Stimulated activated memory B cell treated with anti-CD40 and anti-IgM and Interleukin-4, amounts not matched to agents 10 μg/mL and 1 μg/mL and 100 μg/mL, for 72 hours (primary cell): ENCODE data around the gene SMCR8.
"Not testable (repeated sequence)": the region's sequence is repeated elsewhere in the genome, so short reads cannot be mapped to it uniquely, and the experiment has no call there.

Source experiments
- ATAC-seq: fragments of 150-1000 bp; cut with Tn5 transposase; 2 replicates; pipeline ENCODE4 v1.10.0; 2021
- H3K27ac Mint-ChIP-seq: one replicate; pipeline ENCODE4 v1.8.0; 2022; ENCODE audit warnings: mild to moderate bottlenecking, mixed read lengths
- H3K27me3 Mint-ChIP-seq: one replicate; pipeline ENCODE4 v1.8.0; 2022; ENCODE audit warnings: mixed read lengths
- H3K36me3 Mint-ChIP-seq: one replicate; pipeline ENCODE4 v1.8.0; 2022; ENCODE audit warnings: mixed read lengths
- H3K4me1 Mint-ChIP-seq: one replicate; pipeline ENCODE4 v1.8.0; 2022; ENCODE audit warnings: mixed read lengths
- H3K4me3 Mint-ChIP-seq: one replicate; pipeline ENCODE4 v1.8.0; 2022; ENCODE audit warnings: mild to moderate bottlenecking, moderate library complexity, mixed read lengths
- H3K9me3 Mint-ChIP-seq: one replicate; pipeline ENCODE4 v1.8.0; 2022; ENCODE audit warnings: mixed read lengths

SMCR8 gene

GRCh38 chr17:18363101-18364049 is 48.3 kb downstream of the SMCR8 start, which contains the start of gene SHMT1:
Gene SHMT1 (minus strand): TSS chr17:18363550. CDS start chr17:18355981, 7,569 bp downstream.
- H3K9me3 Mint-ChIP-seq: no peaks in the 10 kb centered on the region
- peak; percentile 100 for ATAC-seq
- H3K27ac Mint-ChIP-seq: peak within 1 kb of the TSS; percentile 75
- peak within 1 kb of the TSS; percentile 87 for H3K4me3 Mint-ChIP-seq
- H3K27me3 Mint-ChIP-seq: no peaks in the 10 kb centered on the region
- H3K36me3 Mint-ChIP-seq: no peaks in the 10 kb centered on the region
- H3K4me1 Mint-ChIP-seq: peaks cover 11% of the 10 kb centered on the region

- no peak overlapping the region for H3K4me3 Mint-ChIP-seq
- H3K27me3 Mint-ChIP-seq: no peaks in the 10 kb centered on the region
- H3K9me3 Mint-ChIP-seq: no peaks in the 10 kb centered on the region
- H3K27ac Mint-ChIP-seq: no peak overlapping the region
- peaks cover 11% of the 10 kb centered on the region for H3K4me1 Mint-ChIP-seq
- no peaks in the 10 kb centered on the region for H3K36me3 Mint-ChIP-seq
- no peak for ATAC-seq
Observed at GRCh38 chr17:18364166-18364565, 49.1 kb downstream of the SMCR8 start.

- Mint-ChIP-seq H3K27me3 (peaks cover 29% of the 10 kb centered on the region), H3K4me1 (peaks cover 6% of the 10 kb centered on the region)
- ATAC-seq: no peak
Observed at GRCh38 chr17:18368946-18369345, 53.9 kb downstream of the SMCR8 start.

GRCh38 chr17:18370761-18371160 is 55.7 kb downstream of the SMCR8 start:
- H3K4me3 Mint-ChIP-seq: no peak overlapping the region
- peaks cover 6% of the 10 kb centered on the region for H3K9me3 Mint-ChIP-seq
- no peaks in the 10 kb centered on the region for H3K36me3 Mint-ChIP-seq
- H3K27ac Mint-ChIP-seq: no peak overlapping the region
- peaks cover 6% of the 10 kb centered on the region for H3K4me1 Mint-ChIP-seq
- peaks cover 29% of the 10 kb centered on the region for H3K27me3 Mint-ChIP-seq
- ATAC-seq: no peak

More at GRCh38 chr17:18368946-18369345, 53.9 kb downstream of the SMCR8 start:
- H3K36me3 Mint-ChIP-seq: no peaks in the 10 kb centered on the region
- H3K4me3 Mint-ChIP-seq: no peak overlapping the region
- H3K27ac Mint-ChIP-seq: no peak overlapping the region
- no peaks in the 10 kb centered on the region for H3K9me3 Mint-ChIP-seq

- H3K4me3 Mint-ChIP-seq: no peak overlapping the region
- H3K4me1 Mint-ChIP-seq: peaks cover 6% of the 10 kb centered on the region
Observed at GRCh38 chr17:18371455-18371854, 56.4 kb downstream of the SMCR8 start.

GRCh38 chr17:18373181-18373580 is 58.1 kb downstream of the SMCR8 start:
- ATAC-seq, H3K36me3 Mint-ChIP-seq, H3K9me3 Mint-ChIP-seq, H3K4me3 Mint-ChIP-seq, H3K27ac Mint-ChIP-seq: not testable (repeated sequence)
- Mint-ChIP-seq H3K4me1 (peaks cover 20% of the 10 kb centered on the region), H3K27me3 (peaks cover 35% of the 10 kb centered on the region)

More at GRCh38 chr17:18371455-18371854, 56.4 kb downstream of the SMCR8 start:
- Mint-ChIP-seq H3K9me3 (peaks cover 6% of the 10 kb centered on the region), H3K27ac (no peak overlapping the region), H3K36me3 (no peaks in the 10 kb centered on the region), H3K27me3 (peaks cover 29% of the 10 kb centered on the region)
- ATAC-seq: peak; percentile 36

GRCh38 chr17:18374216-18374615 is 59.1 kb downstream of the SMCR8 start:
- no peak overlapping the region for H3K4me3 Mint-ChIP-seq
- no peak overlapping the region for H3K27ac Mint-ChIP-seq
- peaks cover 20% of the 10 kb centered on the region for H3K4me1 Mint-ChIP-seq
- H3K9me3 Mint-ChIP-seq: peaks cover 6% of the 10 kb centered on the region
- no peak for ATAC-seq
- H3K27me3 Mint-ChIP-seq: peaks cover 45% of the 10 kb centered on the region
- no peaks in the 10 kb centered on the region for H3K36me3 Mint-ChIP-seq
